KMS-11 (cell line): ENCODE results near the gene CABLES1.

Experiments
- H2AFZ ChIP-seq: fragments of 200-600 bp; sonication (generic); 2 replicates; pipeline ENCODE4 v1.6.1; 2016; ENCODE audit warnings: antibody characterized with exemption, mixed run types, low read depth
- H3K27ac ChIP-seq: fragments of 200-600 bp; sonication (generic); 2 replicates; pipeline ENCODE4 v1.6.1; 2016; ENCODE audit warnings: mild to moderate bottlenecking, mixed run types
- H3K27me3 ChIP-seq: fragments of 200-600 bp; sonication (generic); 2 replicates; pipeline ENCODE4 v1.6.1; 2017; ENCODE audit warnings: mild to moderate bottlenecking, low read depth, mixed run types, moderate library complexity; ENCODE audit not compliant: insufficient read depth
- H3K36me3 ChIP-seq: fragments of 200-600 bp; sonication (generic); 2 replicates; pipeline ENCODE4 v1.6.1; 2017; ENCODE audit warnings: mild to moderate bottlenecking, mixed run types; ENCODE audit not compliant: insufficient read depth
- H3K4me1 ChIP-seq: fragments of 200-600 bp; sonication (generic); 2 replicates; pipeline ENCODE4 v1.6.1; 2016; ENCODE audit warnings: mild to moderate bottlenecking, low read depth, mixed run types; ENCODE audit not compliant: poor library complexity, severe bottlenecking
- H3K4me2 ChIP-seq: fragments of 200-600 bp; sonication (generic); 2 replicates; pipeline ENCODE4 v1.7.0; 2016; ENCODE audit warnings: mild to moderate bottlenecking, mixed run types
- H3K4me3 ChIP-seq: fragments of 200-600 bp; sonication (generic); IDR thresholded peaks from 2 replicates; pipeline ENCODE4 v1.6.1; 2017; ENCODE audit warnings: low read depth, low read length, mixed read lengths; ENCODE audit not compliant: insufficient read depth
- H3K79me2 ChIP-seq: fragments of 200-600 bp; sonication (generic); 2 replicates; pipeline ENCODE4 v1.6.1; 2016; ENCODE audit warnings: low read depth, mixed run types; ENCODE audit not compliant: insufficient read depth
- H3K9ac ChIP-seq: fragments of 200-600 bp; sonication (generic); 2 replicates; pipeline ENCODE4 v1.6.1; 2016; ENCODE audit warnings: mild to moderate bottlenecking, mixed run types
- H4K20me1 ChIP-seq: fragments of 200-600 bp; sonication (generic); 2 replicates; pipeline ENCODE4 v1.6.1; 2016; ENCODE audit warnings: mild to moderate bottlenecking, mixed run types; ENCODE audit not compliant: insufficient read depth
- CTCF ChIP-seq: fragments of 200-600 bp; sonication (generic); conservative IDR thresholded peaks from 2 replicates; pipeline ENCODE4 v1.6.1; 2017; ENCODE audit warnings: low read depth, mild to moderate bottlenecking, antibody characterized with exemption, low read length, moderate library complexity, mixed read lengths

Gene CABLES1

GRCh38 chr18:23135550-23136325 lies 453 bp downstream of the CABLES1 start:
- Histone ChIP-seq H3K4me2 (peak overlapping the region; percentile 81; the same call in 1 of the 2 replicates), H3K4me1 (peaks cover 56% of the 10 kb centered on the region), H2AFZ (no peak overlapping the region), H4K20me1 (peaks cover 22% of the 10 kb centered on the region; the same call in 1 of the 2 replicates), H3K79me2 (peaks cover 57% of the 10 kb centered on the region), H3K27me3 (no peaks in the 10 kb centered on the region), H3K36me3 (peaks cover 21% of the 10 kb centered on the region; the same call in 1 of the 2 replicates), H3K27ac (peak overlapping the region; percentile 95), H3K4me3 (no peak overlapping the region), H3K9ac (peak overlapping the region; percentile 96)
- TF ChIP-seq CTCF, result no peak

GRCh38 chr18:23136326-23137096 lies 1.2 kb downstream of the CABLES1 start:
- Histone ChIP-seq H3K9ac (peak overlapping the region; percentile 96), H3K79me2 (peaks cover 65% of the 10 kb centered on the region), H3K36me3 (peaks cover 23% of the 10 kb centered on the region; the same call in 1 of the 2 replicates), H3K4me3 (peak overlapping the region; percentile 72), H3K4me2 (peak overlapping the region; percentile 81), H3K27me3 (no peaks in the 10 kb centered on the region), H2AFZ (no peak overlapping the region), H3K4me1 (peaks cover 61% of the 10 kb centered on the region), H4K20me1 (peaks cover 29% of the 10 kb centered on the region), H3K27ac (peak overlapping the region; percentile 87)
- TF ChIP-seq CTCF, result no peak

DNA sequence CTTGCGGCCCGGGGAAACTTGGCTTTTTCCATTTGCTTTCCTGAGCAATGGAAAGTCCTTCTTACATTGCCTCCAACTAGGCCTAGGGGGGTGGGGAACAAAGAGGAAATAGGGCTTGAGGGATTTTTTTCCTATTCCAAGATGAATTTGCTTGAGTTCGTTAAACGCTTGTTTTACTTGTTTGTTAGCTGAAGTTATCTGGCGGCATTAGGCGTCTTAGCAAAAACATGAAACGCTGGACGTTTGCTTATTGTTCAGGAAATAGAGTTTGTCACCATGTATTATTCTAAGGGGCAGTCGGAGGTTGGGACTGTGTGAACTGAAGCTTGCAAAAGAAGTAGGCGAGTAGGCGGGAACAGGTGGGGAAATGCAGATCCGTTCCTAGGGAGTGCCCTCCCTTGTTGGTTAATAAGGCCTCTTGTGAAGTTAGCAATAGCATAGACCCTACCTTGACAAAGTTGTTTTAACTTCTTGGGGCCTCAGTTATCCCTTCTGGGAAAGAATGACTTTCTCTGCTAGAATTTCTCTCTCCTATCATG lies 1.9 kb downstream of the CABLES1 start:
- no peaks in the 10 kb centered on the region for H3K27me3 ChIP-seq
- H3K79me2 ChIP-seq, result peaks cover 71% of the 10 kb centered on the region
- H3K36me3 ChIP-seq, result peaks cover 23% of the 10 kb centered on the region; the same call in 1 of the 2 replicates
- H3K4me3 ChIP-seq, result peak overlapping the region; percentile 72
- peak overlapping the region; percentile 87 for H3K27ac ChIP-seq
- no peak overlapping the region for H2AFZ ChIP-seq
- peaks cover 61% of the 10 kb centered on the region for H3K4me1 ChIP-seq
- peak overlapping the region; percentile 96 for H3K9ac ChIP-seq
- no peak for TF ChIP-seq CTCF
- H3K4me2 ChIP-seq, result peak overlapping the region; percentile 81
- H4K20me1 ChIP-seq, result peaks cover 36% of the 10 kb centered on the region

DNA sequence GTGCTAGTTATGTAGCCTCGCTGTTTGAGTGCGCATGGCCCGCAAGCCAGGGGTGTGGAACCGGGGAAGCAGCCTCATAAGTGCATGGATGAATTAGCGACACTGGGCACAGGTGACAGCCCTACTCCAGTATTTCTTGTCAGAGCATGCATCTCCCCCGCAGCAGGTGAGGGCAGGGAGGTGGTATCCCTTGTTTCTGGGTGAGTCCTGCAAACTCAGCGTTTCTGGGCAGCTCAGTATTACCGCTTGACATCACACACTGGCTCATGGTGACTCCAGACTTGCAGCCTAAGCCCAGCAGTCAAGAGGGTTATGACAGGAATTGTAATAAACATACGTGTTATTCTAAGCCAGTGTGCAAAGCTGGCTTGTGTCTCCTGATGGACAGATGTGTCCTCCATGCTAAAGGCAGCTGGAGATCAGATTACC lies 2.5 kb downstream of the CABLES1 start:
- Histone ChIP-seq H4K20me1 (peaks cover 41% of the 10 kb centered on the region), H3K36me3 (peaks cover 23% of the 10 kb centered on the region; the same call in 1 of the 2 replicates), H3K4me2 (peak overlapping the region; percentile 81), H2AFZ (no peak overlapping the region), H3K4me1 (peaks cover 61% of the 10 kb centered on the region), H3K27me3 (no peaks in the 10 kb centered on the region), H3K4me3 (peak overlapping the region; percentile 72), H3K27ac (peak overlapping the region; percentile 87), H3K79me2 (peaks cover 78% of the 10 kb centered on the region), H3K9ac (peak overlapping the region; percentile 96)
- no peak for TF ChIP-seq CTCF
